ENCODE results near the gene NANOS3. TPM values are rescaled to one million over a fixed set of nuclear protein-coding genes. Genes with fewer than 3 reads are reported as not detected.

The NANOS3 gene
- total and polyA plus RNA-seq, 2 of the 13 experiments (the other 11 are each of a cell fraction or from before 2014, with no cell fraction given), result 0.21 TPM; not detected in 1

GRCh38 chr19:13846557-13847406 is 30.2 kb upstream of the NANOS3 start (continued):
- TF ChIP-seq ARNT2 (CRISPR knock-in tag; IDR thresholded peaks at IDR 0.05; ENCODE audit: low read depth), result 0 out of 2 replicates have a peak, but pooled peaks have one; percentile 7
- TF ChIP-seq ZNF510 (CRISPR knock-in tag; IDR thresholded peaks at IDR 0.05; ENCODE audit: low read depth), result no peak
- peak; percentile 61; the same call in 1 of the 2 replicates for TF ChIP-seq ZSCAN29 (CRISPR knock-in tag; conservative IDR thresholded peaks at IDR 0.05)
- TF ChIP-seq, protein P1, sequence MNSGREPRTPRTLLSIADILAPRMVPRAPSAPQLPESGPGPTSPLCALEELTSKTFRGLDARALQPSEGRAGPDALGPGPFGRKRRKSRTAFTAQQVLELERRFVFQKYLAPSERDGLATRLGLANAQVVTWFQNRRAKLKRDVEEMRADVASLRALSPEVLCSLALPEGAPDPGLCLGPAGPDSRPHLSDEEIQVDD (CRISPR knock-in tag; IDR thresholded peaks at IDR 0.05; ENCODE audit: borderline replicate concordance), result no peak
- no peak for TF ChIP-seq NCOA1 (CRISPR knock-in tag; IDR thresholded peaks at IDR 0.05)
- no peak for TF ChIP-seq FOXK2 (IDR thresholded peaks at IDR 0.05)
- peak; percentile 60; the same call in 1 of the 2 replicates for TF ChIP-seq ZNF563 (CRISPR knock-in tag; IDR thresholded peaks at IDR 0.05)
- peak; percentile 60; the same call in 1 of the 2 replicates for TF ChIP-seq THAP11 (CRISPR knock-in tag; IDR thresholded peaks at IDR 0.05)
- peak; percentile 16; the same call in 1 of the 2 replicates for TF ChIP-seq TGIF2 (CRISPR knock-in tag; IDR thresholded peaks at IDR 0.05)
- peak; percentile 81; the same call in 1 of the 2 replicates for TF ChIP-seq JUND (CRISPR knock-in tag; IDR thresholded peaks at IDR 0.05)
- TF ChIP-seq, protein P2, sequence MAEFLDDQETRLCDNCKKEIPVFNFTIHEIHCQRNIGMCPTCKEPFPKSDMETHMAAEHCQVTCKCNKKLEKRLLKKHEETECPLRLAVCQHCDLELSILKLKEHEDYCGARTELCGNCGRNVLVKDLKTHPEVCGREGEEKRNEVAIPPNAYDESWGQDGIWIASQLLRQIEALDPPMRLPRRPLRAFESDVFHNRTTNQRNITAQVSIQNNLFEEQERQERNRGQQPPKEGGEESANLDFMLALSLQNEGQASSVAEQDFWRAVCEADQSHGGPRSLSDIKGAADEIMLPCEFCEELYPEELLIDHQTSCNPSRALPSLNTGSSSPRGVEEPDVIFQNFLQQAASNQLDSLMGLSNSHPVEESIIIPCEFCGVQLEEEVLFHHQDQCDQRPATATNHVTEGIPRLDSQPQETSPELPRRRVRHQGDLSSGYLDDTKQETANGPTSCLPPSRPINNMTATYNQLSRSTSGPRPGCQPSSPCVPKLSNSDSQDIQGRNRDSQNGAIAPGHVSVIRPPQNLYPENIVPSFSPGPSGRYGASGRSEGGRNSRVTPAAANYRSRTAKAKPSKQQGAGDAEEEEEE (CRISPR knock-in tag; IDR thresholded peaks at IDR 0.05; ENCODE audit: borderline replicate concordance), result no peak
- TF ChIP-seq HOXA3 (CRISPR knock-in tag; IDR thresholded peaks at IDR 0.05), result peak; percentile 58
- no peak for TF ChIP-seq ZKSCAN5 (CRISPR knock-in tag; IDR thresholded peaks at IDR 0.05)
- TF ChIP-seq CEBPB (IDR thresholded peaks at IDR 0.05; ENCODE audit: borderline replicate concordance, low read depth, low read length), result peak; percentile 41; the same call in 1 of the 2 replicates
- TF ChIP-seq TMF1 (CRISPR knock-in tag; IDR thresholded peaks at IDR 0.05; ENCODE audit: low read depth), result no peak
- TF ChIP-seq MYC (CRISPR knock-in tag; IDR thresholded peaks at IDR 0.05; ENCODE audit: borderline replicate concordance), result 0 out of 2 replicates have a peak, but pooled peaks have one; percentile 26
- no peak for TF ChIP-seq ZBTB10 (CRISPR knock-in tag; IDR thresholded peaks at IDR 0.05; ENCODE audit: borderline replicate concordance)
- no peak for TF ChIP-seq ATF4 (CRISPR knock-in tag; IDR thresholded peaks at IDR 0.05)
- no peak for TF ChIP-seq ZMAT5 (CRISPR knock-in tag; IDR thresholded peaks at IDR 0.05; ENCODE audit: borderline replicate concordance, low read depth)
- no peak for TF ChIP-seq SMC3 (IDR thresholded peaks at IDR 0.05; ENCODE audit: low read length)

Measured in HepG2 (cell line).